GM21786 (cell line): ENCODE data around the gene EWSR1.
"Not testable (repeated sequence)": the region's sequence is repeated elsewhere in the genome, so short reads cannot be mapped to it uniquely, and the experiment has no call there.

Experiments used
- ATAC-seq: cut with Tn5 transposase; IDR thresholded peaks from one replicate; pipeline ENCODE4 v1.9.1; 2021; ENCODE audit not compliant: unreplicated experiment

The EWSR1 gene

GRCh38 chr22:29267858-29268510 lies at the start of gene EWSR1, which contains the start of gene RHBDD3:
Gene EWSR1 (plus strand): TSS chr22:29268268. CDS start chr22:29268337, 69 bp downstream.
Gene RHBDD3 (minus strand): TSS chr22:29267981. CDS start chr22:29265626, 2,355 bp downstream.
- peak; percentile 74 for ATAC-seq

- no peak for ATAC-seq
These were observed 49.2 kb upstream of the EWSR1 start for GRCh38 chr22:29218758-29219408.

- ATAC-seq = not testable (repeated sequence)
These were observed 48.7 kb upstream of the EWSR1 start for GRCh38 chr22:29219409-29219782.

GRCh38 chr22:29219881-29220670 lies 48.0 kb upstream of the EWSR1 start:
- no peak for ATAC-seq

- no peak for ATAC-seq
These were observed 43.8 kb upstream of the EWSR1 start for GRCh38 chr22:29224121-29224858.

- no peak for ATAC-seq
These were observed 43.1 kb upstream of the EWSR1 start for GRCh38 chr22:29224859-29225410.

- ATAC-seq = no peak
These were observed 42.5 kb upstream of the EWSR1 start for GRCh38 chr22:29225422-29226090.

GRCh38 chr22:29226351-29226981 lies 41.6 kb upstream of the EWSR1 start:
- ATAC-seq = no peak

GRCh38 chr22:29230972-29231875 lies 36.8 kb upstream of the EWSR1 start:
- ATAC-seq = no peak

- ATAC-seq = no peak
These were observed 35.8 kb upstream of the EWSR1 start for GRCh38 chr22:29231971-29232959.

- ATAC-seq = no peak
These were observed 34.7 kb upstream of the EWSR1 start for GRCh38 chr22:29233277-29233877.

GRCh38 chr22:29240481-29240880 lies 27.6 kb upstream of the EWSR1 start:
- ATAC-seq = not testable (repeated sequence)

GRCh38 chr22:29243874-29244446 lies 24.1 kb upstream of the EWSR1 start:
- no peak for ATAC-seq

GRCh38 chr22:29244785-29245625 lies 23.1 kb upstream of the EWSR1 start:
- no peak for ATAC-seq

GRCh38 chr22:29245626-29246385 lies 22.3 kb upstream of the EWSR1 start:
- no peak for ATAC-seq
